Keratinocyte (primary cell): ENCODE data around the gene TRMT1. TPM values are rescaled to one million over a fixed set of nuclear protein-coding genes. Genes with fewer than 3 reads are reported as not detected.

ENCODE experiments used
- DNase-seq: peaks from one replicate; pipeline ENCODE4 v3.0.0-alpha.2; 2011; ENCODE audit warnings: low read depth, missing footprints, low spot score
- FAIRE-seq: peaks from 2 replicates; lab custom pipeline; 2011; peaks lifted over from hg19 to GRCh38; lab: Jason Lieb, UNC
- H2AFZ ChIP-seq: 2 replicates; pipeline ENCODE4 v1.6.0; 2012; ENCODE audit warnings: low read length, control low read depth, inconsistent platforms; ENCODE audit not compliant: control insufficient read depth
- H3K27ac ChIP-seq: 2 replicates; pipeline ENCODE4 v1.5.1; 2011; ENCODE audit warnings: low read length; ENCODE audit not compliant: control insufficient read depth, insufficient read depth
- H3K27me3 ChIP-seq: 3 replicates; pipeline ENCODE4 v1.6.0; 2011; ENCODE audit warnings: low read length; ENCODE audit not compliant: control insufficient read depth, insufficient read depth; ENCODE audit errors: extremely low read depth
- H3K36me3 ChIP-seq, 2 experiments: 2 replicates in 1 of 2; 3 replicates in 1 of 2; pipeline ENCODE4 v1.5.1; 2011; ENCODE audit warnings: low read length in 2 of 2, mild to moderate bottlenecking in 1 of 2; ENCODE audit not compliant: control insufficient read depth in 2 of 2, insufficient read depth in 2 of 2; ENCODE audit errors: extremely low read depth in 1 of 2
- H3K4me1 ChIP-seq: 3 replicates; pipeline ENCODE4 v1.5.1; 2011; ENCODE audit warnings: low read length; ENCODE audit not compliant: control insufficient read depth, insufficient read depth; ENCODE audit errors: extremely low read depth
- H3K4me2 ChIP-seq: 3 replicates; pipeline ENCODE4 v1.6.0; 2011; ENCODE audit warnings: low read depth, low read length; ENCODE audit not compliant: control insufficient read depth, insufficient read depth; ENCODE audit errors: extremely low read depth
- H3K4me3 ChIP-seq, 3 experiments: fragments of 200-600 bp in 1 of 3; sonication (generic) in 1 of 3; 2 replicates in 2 of 3; 3 replicates in 1 of 3; pipeline ENCODE4 v1.5.1; 2011 to 2016; ENCODE audit warnings: low read length in 3 of 3, mild to moderate bottlenecking in 3 of 3, control low read depth in 2 of 3, inconsistent platforms in 1 of 3, low read depth in 1 of 3, mixed read lengths in 1 of 3, mixed run types in 1 of 3, moderate library complexity in 1 of 3; ENCODE audit not compliant: control insufficient read depth in 2 of 3, insufficient read depth in 2 of 3; ENCODE audit errors: extremely low read depth in 1 of 3
- H3K79me2 ChIP-seq: 2 replicates; pipeline ENCODE4 v1.6.0; 2012; ENCODE audit warnings: low read length; ENCODE audit not compliant: control insufficient read depth, insufficient read depth
- H3K9ac ChIP-seq: 3 replicates; pipeline ENCODE4 v1.6.0; 2011; ENCODE audit warnings: low read length; ENCODE audit not compliant: control insufficient read depth, insufficient read depth; ENCODE audit errors: extremely low read depth
- H3K9me1 ChIP-seq: 3 replicates; pipeline ENCODE4 v1.6.0; 2011; ENCODE audit warnings: low read length; ENCODE audit not compliant: control insufficient read depth, insufficient read depth; ENCODE audit errors: extremely low read depth
- H3K9me3 ChIP-seq: 2 replicates; pipeline ENCODE4 v1.5.1; 2012; ENCODE audit warnings: low read depth, low read length; ENCODE audit not compliant: control insufficient read depth
- H4K20me1 ChIP-seq: 3 replicates; pipeline ENCODE4 v1.6.0; 2011; ENCODE audit warnings: low read length; ENCODE audit not compliant: control insufficient read depth, insufficient read depth; ENCODE audit errors: extremely low read depth
- CTCF ChIP-seq, 3 experiments: IDR thresholded peaks in 1 of 3; conservative IDR thresholded peaks in 1 of 3; optimal IDR thresholded peaks in 1 of 3; 2 replicates in 2 of 3; 3 replicates in 1 of 3; pipeline versions ENCODE3 to v1.5.1; 2011; ENCODE audit warnings: low read length in 3 of 3, mild to moderate bottlenecking in 3 of 3, moderate library complexity in 2 of 3, control low read depth in 1 of 3, inconsistent platforms in 1 of 3; ENCODE audit not compliant: insufficient read depth in 2 of 3; ENCODE audit errors: extremely low read depth in 1 of 3
- EZH2 ChIP-seq: IDR thresholded peaks from one replicate; pipeline ENCODE4 v1.6.1; 2012; ENCODE audit warnings: inconsistent platforms, mild to moderate bottlenecking, low read length, moderate library complexity
- dilution Hi-C: fragments of 300-500 bp; cut with MboI; formaldehyde crosslinking; loops from one replicate; pipeline ENCODE4 v1.7.0; 2020; ENCODE audit warnings: low sequenced_read_pairs; ENCODE audit not compliant: extremely low pct_ligation_motif_present
- polyA plus RNA-seq, 5 experiments: library from polyadenylated mRNA; depleted of rRNA in 3 of 5; stranded (reverse) in 3 of 5; stranded (forward) in 1 of 5; unstranded in 1 of 5; fragments of >200 nt; gene quantifications; 1 replicate in 1 of 5; 2 replicates in 3 of 5; 3 replicates in 1 of 5; pipeline versions ENCODE4 v1.2.1 to v1.2.3, GENCODE V29; 2011 to 2012; ENCODE audit warnings: missing spikeins in 2 of 5, low read depth in 1 of 5, low replicate concordance in 1 of 5

Gene TRMT1
- polyA plus RNA-seq, 1 donor (not counting 4 experiments of a cell fraction or from before 2014, with no cell fraction given): 30.9 TPM

DNA sequence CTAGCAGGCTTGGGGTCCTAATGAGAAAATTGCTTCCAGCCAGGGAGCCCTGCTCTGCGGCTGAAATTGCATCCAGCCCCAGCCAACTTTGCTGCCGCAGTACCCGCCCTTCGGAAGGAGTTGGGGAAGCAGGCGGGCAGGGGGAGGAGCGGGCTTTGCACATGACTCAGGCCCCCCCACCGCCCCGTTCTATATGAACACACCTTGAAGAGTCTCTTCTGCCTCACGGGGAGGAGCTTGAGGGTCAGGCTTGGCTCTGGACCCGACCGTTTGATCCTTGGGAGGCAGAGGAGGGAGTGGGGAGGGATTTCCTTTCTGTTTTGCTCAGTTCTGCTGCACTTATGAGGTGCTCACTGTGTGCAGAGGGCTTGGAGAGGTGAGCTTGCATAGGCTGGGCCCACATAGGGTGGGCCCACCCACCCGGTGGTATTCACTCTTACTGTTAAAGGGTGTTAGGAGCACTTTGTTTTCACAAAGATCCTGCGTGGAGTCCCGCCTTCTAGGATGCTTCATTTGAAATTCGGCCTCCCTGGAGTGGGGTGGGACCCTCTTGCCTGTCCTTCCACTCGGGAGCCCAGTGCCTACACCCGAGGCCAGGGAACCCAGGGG, 60.4 kb downstream of the TRMT1 start:
- H3K4me1 ChIP-seq: peaks cover 74% of the 10 kb centered on the region
- H3K27me3 ChIP-seq: no peaks in the 10 kb centered on the region
- DNase-seq: peak; percentile 49
- peak overlapping the region in 2 of 3 experiments; percentile 33 to 46 for H3K4me3 ChIP-seq
- peaks cover 17% of the 10 kb centered on the region for H3K79me2 ChIP-seq
- peaks cover 1% of the 10 kb centered on the region for H4K20me1 ChIP-seq
- peak overlapping the region; percentile 70 for H3K27ac ChIP-seq
- TF ChIP-seq CTCF (optimal IDR thresholded peaks at IDR 0.05 in 1 of 3, IDR thresholded peaks at IDR 0.05 in 1 of 3, conservative IDR thresholded peaks at IDR 0.05 in 1 of 3; ENCODE audit: extremely low read depth in 1 of 3, insufficient read depth in 2 of 3, low read length in 3 of 3) (no peak), EZH2 (no peak)
- FAIRE-seq: peak; percentile 78
- dilution Hi-C loops: no loop called here
- peaks cover 0 to 9% of the 10 kb centered on the region in 2 experiments for H3K36me3 ChIP-seq
- H3K9me1 ChIP-seq: peaks cover 7% of the 10 kb centered on the region
- peak overlapping the region; percentile 81 for H3K4me2 ChIP-seq
- H2AFZ ChIP-seq: no peak overlapping the region
- H3K9me3 ChIP-seq: no peaks in the 10 kb centered on the region
- peak overlapping the region; percentile 77 for H3K9ac ChIP-seq

DNA sequence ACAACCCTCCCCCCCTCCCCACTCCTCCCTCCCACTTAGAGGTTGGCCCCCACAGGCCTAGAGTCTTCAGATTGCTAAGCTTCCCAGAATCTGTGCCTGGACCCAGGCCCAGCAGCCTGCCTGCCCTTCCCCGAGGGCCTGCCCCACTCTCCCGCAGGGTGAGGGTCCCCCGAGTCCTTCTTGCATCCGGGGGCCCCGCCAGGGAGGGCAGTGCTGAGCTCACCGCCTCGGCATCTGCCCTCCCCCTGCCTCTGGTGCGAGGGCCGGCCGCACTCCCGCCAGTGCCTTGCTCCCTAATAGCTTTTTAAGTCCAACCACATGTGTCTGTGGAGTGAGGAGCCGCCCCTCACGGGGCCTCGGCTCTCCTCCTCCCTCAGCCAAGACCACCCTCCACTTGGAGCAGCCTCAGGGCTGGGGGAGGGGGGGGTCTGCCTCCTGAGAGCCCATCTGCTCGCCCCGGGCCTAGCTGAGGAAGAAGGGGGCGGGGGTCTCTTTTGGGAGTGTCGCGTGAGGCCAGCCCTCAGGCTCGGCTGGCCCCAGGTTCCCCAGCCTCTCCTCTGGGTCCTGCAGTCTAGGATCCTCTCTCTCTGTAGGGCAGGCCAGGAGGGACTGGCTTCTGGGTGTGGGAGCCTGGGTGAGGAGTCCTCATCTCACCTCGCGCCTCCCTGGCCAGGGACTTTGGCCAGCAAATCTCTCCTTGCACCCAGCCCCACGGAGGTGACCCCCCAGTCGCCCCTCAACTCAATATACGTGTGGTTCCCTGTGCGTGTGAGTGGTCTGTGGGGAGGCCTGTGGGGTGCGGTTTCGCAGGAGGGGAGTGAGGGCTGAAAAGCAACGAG, 61.1 kb downstream of the TRMT1 start:
- Histone ChIP-seq H3K9me3 (no peaks in the 10 kb centered on the region), H3K27ac (peak overlapping the region; percentile 70), H4K20me1 (peaks cover 4% of the 10 kb centered on the region), H2AFZ (no peak overlapping the region), H3K4me2 (peak overlapping the region; percentile 81), H3K4me1 (peaks cover 73% of the 10 kb centered on the region), H3K4me3 (peak overlapping the region in 2 of 3 experiments; percentile 33 to 46), H3K27me3 (no peaks in the 10 kb centered on the region), H3K9me1 (peaks cover 7% of the 10 kb centered on the region), H3K36me3 (peaks cover 0 to 9% of the 10 kb centered on the region in 2 experiments), H3K79me2 (peaks cover 20% of the 10 kb centered on the region), H3K9ac (peak overlapping the region; percentile 77)
- no peak for TF ChIP-seq EZH2
- TF ChIP-seq CTCF (optimal IDR thresholded peaks at IDR 0.05 in 1 of 3, IDR thresholded peaks at IDR 0.05 in 1 of 3, conservative IDR thresholded peaks at IDR 0.05 in 1 of 3; ENCODE audit: extremely low read depth in 1 of 3, insufficient read depth in 2 of 3, low read length in 3 of 3): peak in 1 of 3 experiments; percentile 30
- no peak for FAIRE-seq
- DNase-seq: no peak
- dilution Hi-C loops: no loop called here

Other genes with a start within 250 kb of the TRMT1 start
- 23.5 to 38.3 TPM (median 27.2 TPM) in 3 replicates for gene DNASE2, start 235.3 kb downstream of the TRMT1 start, polyA plus RNA-seq
- not detected in 3 replicates for gene KLF1, start 229.5 kb downstream of the TRMT1 start, polyA plus RNA-seq
- gene GCDH, start 225.6 kb downstream of the TRMT1 start, polyA plus RNA-seq: 9.9 to 16.8 TPM (median 11.5 TPM) in 3 replicates
- 0.07 to 0.10 TPM in 2 of 3 replicates, not detected in the other for gene SYCE2, start 197.4 kb downstream of the TRMT1 start, polyA plus RNA-seq
- gene FARSA, start 183.0 kb downstream of the TRMT1 start, polyA plus RNA-seq: 29.9 to 68.7 TPM (median 30.9 TPM) in 3 replicates
- 785 to 1,497 TPM (median 899 TPM) in 3 replicates for gene CALR, start 178.1 kb downstream of the TRMT1 start, polyA plus RNA-seq
- 20.3 to 63.3 TPM (median 23.7 TPM) in 3 replicates for gene RAD23A, start 170.9 kb downstream of the TRMT1 start, polyA plus RNA-seq
- 27.8 to 38.4 TPM (median 35.5 TPM) in 3 replicates for gene GADD45GIP1, start 159.5 kb downstream of the TRMT1 start, polyA plus RNA-seq
- gene DAND5, start 147.2 kb downstream of the TRMT1 start, polyA plus RNA-seq: 0.09 TPM in 1 of 3 replicates, not detected in the others
- gene NFIX, start 121.3 kb downstream of the TRMT1 start, polyA plus RNA-seq: 3.1 to 21.4 TPM (median 5.2 TPM) in 3 replicates
- gene LYL1, start 13.9 kb downstream of the TRMT1 start, polyA plus RNA-seq: 0.07 to 0.26 TPM (median 0.13 TPM) in 3 replicates
- gene NACC1, start 1.5 kb upstream of the TRMT1 start, polyA plus RNA-seq: 32.9 to 63.2 TPM (median 56.4 TPM) in 3 replicates
- 61.3 to 77.7 TPM (median 65.2 TPM) in 3 replicates for gene STX10, start 33.6 kb upstream of the TRMT1 start, polyA plus RNA-seq
- 9.9 to 38.9 TPM (median 14.4 TPM) in 3 replicates for gene IER2, start 33.7 kb upstream of the TRMT1 start, polyA plus RNA-seq